ENCODE results near the gene PTPRG.

Gene PTPRG

GRCh38 chr3:61768284-61769037, 207.1 kb downstream of the PTPRG start:
- no peak for DNase-seq (ENCODE audit: low spot score)

- DNase-seq (ENCODE audit: low spot score), result no peak
Measured at GRCh38 chr3:61769266-61769990, 208.1 kb downstream of the PTPRG start.

DNA sequence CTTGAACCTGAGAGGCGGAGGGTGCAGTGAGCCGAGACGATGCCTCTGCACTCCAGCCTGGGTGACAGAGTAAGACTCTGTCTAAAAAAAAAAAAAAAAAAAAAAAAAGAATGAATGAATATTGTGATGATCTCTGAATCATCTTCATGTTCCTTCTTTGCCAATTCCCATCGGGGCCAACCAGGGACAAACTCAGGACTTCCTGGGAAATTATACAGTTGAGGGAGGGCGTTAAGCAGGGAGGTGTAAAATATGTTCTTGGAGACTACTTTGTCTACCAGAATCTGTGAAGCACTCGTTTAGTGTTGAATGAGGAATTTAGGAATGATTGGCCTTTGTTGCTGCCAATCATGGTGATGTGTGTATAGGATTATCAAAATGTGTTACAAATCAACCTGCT, 210.6 kb downstream of the PTPRG start:
- DNase-seq (ENCODE audit: low spot score), result no peak

DNA sequence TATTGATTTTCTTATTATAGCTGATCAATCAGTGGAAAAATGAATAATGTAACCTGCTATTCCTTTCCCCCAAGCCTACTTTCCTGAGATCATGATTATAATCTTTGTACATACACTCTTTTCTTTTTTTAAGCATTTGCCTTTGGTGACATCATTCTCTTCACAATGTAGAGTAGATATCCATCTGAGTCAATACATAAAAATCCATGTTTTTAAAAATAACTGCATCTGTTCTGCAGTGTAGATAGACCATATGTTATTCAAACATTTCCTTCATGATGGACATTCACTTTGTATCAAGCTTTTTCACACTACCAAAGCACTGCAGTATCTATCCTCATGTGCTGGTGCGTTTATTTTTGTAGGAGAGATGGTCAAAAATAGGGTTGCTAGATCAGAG, 211.1 kb downstream of the PTPRG start:
- DNase-seq (ENCODE audit: low spot score), result no peak

DNA sequence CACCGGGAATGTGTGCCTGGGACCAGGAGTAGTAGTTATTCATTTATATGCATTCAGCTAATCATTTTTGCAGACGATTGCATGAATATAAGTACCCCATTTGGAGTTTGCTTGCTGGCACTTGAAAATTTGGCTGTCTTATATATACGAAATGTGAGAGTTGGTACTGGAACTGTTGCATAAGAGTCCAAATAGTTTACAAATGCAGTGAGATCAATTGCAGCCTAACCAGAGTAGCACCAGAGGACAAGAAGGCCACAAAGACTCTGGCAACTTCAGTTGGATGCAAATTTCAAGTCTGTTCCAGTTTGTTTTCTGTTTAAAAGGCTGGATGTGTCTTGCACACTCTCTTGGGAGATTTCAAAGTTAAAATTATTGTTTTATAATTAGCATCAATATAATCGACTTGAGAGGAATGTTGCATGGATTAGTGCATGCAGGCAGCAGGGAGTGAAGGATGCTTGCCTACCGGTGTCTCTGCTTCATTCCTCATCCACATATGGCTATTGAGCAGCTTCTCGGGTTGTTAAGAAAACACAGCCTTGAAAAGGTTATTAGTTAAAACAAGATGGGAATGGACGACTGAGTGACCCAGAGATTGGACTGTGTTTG, 213.0 kb downstream of the PTPRG start:
- no peak for DNase-seq (ENCODE audit: low spot score)

- DNase-seq (ENCODE audit: low spot score), result no peak
Measured at GRCh38 chr3:61776390-61776789, 215.0 kb downstream of the PTPRG start.

DNA sequence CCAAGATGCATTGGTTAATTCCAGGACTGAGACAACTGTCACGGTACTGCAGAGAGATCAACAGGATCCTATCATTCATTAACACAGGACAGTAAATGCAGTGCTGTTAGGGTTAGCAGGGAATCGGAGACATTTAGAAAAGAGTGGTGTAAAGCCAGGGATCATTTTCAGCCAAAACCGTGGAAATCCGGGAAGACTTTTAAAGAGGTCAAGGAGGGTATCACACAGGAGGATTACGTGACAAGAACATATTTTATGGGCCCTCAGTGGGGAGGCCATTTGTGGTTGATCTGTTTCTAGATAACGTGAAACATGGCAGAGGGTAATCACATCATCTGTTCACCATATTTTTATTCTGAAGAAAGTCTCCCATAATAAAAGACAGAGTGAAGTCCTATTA, 216.1 kb downstream of the PTPRG start:
- DNase-seq (ENCODE audit: low spot score), result no peak

DNA sequence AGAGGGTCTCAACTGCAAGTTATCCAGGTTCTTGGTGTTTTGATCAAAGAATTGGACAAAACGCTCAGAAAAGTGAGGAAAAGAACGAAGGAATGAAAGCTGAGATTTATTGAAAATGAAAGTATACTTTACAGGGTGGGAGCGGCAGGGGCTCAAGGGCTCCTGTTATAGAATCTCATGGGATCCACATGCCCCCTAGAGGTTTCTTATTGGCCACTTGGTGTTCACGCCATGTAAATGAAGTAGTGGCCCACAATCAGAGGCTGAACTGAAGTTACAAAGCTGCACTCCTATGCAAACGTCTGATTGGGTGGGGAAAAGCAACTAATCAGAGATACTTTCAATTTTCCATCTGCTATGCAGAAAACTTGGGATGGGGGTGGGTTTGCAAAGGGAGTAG, 216.7 kb downstream of the PTPRG start:
- DNase-seq (ENCODE audit: low spot score), result no peak

GRCh38 chr3:61780016-61780415, 218.6 kb downstream of the PTPRG start:
- no peak for DNase-seq (ENCODE audit: low spot score)

DNA sequence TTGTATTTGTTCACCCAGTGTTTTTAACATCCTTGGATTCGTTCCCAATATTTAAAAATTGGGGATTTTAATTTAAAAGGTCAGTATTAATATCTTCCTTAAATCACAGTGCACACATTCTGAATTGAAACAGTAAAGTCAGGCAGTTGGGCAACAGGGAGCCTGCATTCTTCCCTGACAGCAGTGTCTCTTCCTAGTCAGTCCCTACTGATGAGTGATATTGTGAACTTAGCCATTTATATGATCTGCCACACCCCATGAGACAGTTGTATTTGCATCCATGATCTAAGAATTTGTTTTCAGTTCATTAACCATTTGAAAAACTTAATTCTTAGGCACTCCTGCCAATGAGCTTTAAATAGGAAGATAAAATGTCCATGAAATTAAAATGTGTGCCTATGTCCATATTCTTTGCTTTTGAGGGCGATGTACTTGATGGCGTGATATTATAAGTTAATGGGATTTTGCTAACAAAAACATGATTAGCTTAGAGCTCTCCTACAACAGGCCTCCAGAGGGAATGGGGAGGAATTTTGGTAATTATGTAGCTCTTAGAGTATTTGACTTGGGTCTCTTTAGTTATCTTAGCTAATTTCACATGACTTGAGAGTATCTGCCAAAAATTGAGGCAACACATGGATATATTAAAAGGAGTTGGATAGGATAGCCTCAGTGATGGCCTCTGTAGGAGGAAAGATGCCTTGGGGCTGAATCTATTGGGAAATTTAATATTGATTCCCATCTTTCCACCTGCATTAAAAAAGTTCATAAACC, 219.3 kb downstream of the PTPRG start:
- no peak for DNase-seq (ENCODE audit: low spot score)

- no peak for DNase-seq (ENCODE audit: low spot score)
Measured at GRCh38 chr3:61783993-61784718, 222.8 kb downstream of the PTPRG start.

- no peak for DNase-seq (ENCODE audit: low spot score)
Measured at GRCh38 chr3:61788623-61789507, 227.5 kb downstream of the PTPRG start.

DNA sequence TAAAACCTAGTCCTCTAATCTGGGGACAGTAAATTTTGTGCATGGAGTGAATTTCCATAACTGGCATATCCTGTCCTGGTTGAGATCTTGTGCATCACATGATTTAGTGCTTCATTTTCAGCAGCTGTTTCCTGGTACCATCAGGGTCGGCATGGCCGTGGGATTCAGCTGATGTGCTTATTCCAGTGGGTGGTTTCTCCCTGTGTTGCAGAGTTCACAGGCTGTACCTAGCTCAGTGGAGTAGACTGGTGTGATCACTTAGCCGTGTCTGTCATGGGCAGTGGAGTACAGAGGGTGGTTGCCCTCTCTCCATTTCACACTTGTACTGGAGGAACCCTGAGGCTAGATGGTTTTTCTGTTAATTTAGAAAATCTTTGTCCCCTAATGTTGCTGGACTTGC, 228.5 kb downstream of the PTPRG start:
- no peak for DNase-seq (ENCODE audit: low spot score)

DNA sequence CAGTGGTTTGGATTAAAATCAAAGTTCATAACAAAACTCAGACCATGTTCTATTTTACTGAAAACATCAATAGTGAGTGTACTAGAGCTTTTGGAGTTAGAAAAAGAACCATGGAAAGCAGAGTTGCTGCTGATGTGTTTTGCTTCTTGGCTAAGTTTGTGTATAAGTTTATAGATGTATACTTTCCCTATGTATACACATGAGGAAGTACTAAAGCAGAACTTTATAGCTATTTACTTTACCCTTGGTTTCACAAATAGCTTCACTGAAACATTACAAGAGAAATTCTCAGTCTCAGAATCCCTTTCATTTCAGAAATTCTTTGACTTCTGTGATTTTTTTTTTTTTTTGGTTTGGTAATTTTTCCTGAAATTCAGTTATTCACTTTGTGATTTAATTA, 229.0 kb downstream of the PTPRG start:
- DNase-seq (ENCODE audit: low spot score), result no peak

GRCh38 chr3:61793056-61793455, 231.7 kb downstream of the PTPRG start:
- no peak for DNase-seq (ENCODE audit: low spot score)

DNA sequence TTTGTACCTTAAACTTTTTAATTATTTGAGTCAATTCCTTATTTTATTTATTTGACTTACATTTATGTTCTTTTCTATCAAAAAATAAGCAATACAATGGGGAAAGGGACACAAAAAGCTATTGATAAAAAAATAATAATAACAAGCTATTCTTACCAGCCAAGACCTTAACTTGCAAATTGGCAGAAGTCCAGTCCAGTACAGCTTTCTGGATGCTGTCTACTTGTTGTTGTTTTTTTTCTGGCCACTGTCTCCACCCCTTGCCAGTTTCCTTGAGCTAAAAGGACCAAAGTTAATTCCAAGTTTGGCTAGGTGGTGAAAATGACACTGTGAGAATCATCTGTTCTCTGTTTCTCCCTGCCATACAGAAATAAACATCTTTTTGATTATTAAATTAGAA, 232.2 kb downstream of the PTPRG start:
- no peak for DNase-seq (ENCODE audit: low spot score)

DNA sequence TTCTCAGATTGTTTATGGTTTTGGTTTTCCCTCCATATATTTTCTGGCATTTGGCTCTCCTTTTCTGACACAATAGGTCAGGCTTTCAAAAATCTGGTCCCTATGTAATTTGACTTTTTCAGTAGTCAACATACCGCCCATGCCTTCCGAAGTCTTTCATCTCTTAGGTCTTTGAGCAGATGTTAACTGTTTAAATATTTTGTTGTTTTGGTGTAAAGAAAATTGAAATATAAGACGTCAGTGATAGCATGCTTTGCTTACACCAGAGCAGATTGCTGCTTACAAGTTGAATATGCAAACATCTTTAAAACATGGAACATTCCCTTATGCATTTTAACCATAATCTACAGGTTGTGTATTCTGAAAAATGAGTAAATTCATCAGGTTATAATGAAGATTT, 233.0 kb downstream of the PTPRG start:
- no peak for DNase-seq (ENCODE audit: low spot score)

DNA sequence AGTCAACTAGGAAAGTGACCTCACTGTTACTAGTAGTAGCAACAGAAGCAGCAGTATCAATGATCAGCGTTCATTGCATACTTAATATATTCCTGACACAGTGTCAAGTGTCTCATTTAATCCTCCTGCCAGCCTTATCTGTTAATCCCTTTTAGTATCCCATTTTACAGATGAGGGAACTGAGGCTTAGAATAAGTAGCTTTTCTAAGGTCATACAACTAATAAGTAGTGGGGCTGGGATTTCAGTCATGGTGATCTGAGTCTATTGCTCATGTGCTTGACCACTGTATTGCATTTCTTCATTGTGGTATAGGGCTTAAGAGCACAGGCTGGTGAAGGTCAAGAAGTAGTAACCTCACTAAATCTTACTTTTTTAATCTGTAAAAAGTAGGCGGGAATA, 233.6 kb downstream of the PTPRG start:
- no peak for DNase-seq (ENCODE audit: low spot score)

DNA sequence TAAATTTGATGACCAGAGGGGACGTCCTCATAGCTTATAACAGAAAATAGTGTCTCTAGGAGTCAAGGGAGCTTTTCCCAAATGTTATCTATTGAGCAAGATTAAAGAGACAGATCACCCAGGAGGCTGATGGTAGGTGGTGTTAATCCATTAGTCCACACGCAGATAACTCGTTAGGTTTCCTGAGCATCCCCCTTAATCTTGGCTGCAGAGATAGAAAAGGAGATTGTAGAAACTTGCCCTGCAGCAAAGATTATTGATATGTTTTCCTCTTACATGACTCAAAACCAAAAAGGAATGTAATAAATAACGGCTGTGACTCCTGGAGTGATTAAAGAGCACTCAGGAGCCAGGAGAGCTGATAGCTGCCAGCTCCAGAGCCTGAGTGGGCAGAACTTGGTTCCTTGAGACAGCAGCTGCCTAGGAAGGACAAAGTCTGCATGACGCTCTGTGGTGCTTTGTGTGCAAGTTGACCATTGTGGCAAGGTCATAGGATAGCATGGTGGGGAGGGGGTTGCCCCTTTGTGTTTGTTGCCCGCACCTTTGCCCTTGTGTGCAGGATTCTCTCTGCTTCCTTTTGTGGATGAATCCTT, 234.8 kb downstream of the PTPRG start:
- DNase-seq (ENCODE audit: low spot score), result no peak

DNA sequence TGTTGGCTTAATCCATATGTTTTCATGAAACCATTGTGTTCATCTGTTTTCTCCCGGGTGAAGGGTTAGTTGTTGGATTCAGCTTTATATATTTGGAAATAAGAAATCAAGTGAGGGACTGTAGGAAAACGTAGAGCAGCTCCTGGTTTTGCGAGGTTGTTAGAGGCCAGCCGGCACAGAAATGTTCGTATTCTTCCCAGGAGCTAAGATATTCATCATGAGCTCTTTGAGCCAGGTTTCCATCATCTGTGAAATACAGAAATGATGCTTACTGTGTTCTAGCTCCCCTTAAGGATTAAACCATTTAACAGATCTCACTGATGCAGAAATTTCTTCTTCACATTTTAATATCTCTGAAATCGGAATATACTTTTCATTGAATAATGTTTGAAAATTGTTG, 235.5 kb downstream of the PTPRG start:
- DNase-seq (ENCODE audit: low spot score), result no peak

All from pons (tissue), 1 donor.